ENCODE data around the gene BTN3A1.

DNA sequence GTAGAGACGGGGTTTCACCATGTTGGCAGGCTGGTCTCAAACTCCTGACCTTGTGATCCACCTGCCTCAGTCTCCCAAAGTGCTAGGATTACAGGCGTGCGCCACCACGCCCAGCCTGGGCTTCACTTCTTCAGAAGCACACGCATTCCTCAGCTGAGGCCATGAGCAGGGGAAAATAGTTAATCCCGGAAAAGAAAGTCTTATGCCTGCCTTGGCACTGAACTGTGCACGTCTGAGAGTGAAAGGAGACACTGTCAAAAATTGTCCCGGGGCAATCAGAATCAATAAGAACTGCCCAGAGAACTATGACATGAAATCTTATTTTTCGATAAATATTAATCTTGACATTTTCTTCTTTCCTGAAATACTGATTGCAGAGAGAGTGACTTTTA is 16.3 kb upstream of the BTN3A1 start:
- TF ChIP-seq, protein P1, sequence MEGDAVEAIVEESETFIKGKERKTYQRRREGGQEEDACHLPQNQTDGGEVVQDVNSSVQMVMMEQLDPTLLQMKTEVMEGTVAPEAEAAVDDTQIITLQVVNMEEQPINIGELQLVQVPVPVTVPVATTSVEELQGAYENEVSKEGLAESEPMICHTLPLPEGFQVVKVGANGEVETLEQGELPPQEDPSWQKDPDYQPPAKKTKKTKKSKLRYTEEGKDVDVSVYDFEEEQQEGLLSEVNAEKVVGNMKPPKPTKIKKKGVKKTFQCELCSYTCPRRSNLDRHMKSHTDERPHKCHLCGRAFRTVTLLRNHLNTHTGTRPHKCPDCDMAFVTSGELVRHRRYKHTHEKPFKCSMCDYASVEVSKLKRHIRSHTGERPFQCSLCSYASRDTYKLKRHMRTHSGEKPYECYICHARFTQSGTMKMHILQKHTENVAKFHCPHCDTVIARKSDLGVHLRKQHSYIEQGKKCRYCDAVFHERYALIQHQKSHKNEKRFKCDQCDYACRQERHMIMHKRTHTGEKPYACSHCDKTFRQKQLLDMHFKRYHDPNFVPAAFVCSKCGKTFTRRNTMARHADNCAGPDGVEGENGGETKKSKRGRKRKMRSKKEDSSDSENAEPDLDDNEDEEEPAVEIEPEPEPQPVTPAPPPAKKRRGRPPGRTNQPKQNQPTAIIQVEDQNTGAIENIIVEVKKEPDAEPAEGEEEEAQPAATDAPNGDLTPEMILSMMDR (IDR thresholded peaks at IDR 0.05) = no peak
- TF ChIP-seq POLR2A (IDR thresholded peaks at IDR 0.05) (no peak), POLR2AphosphoS5 (IDR thresholded peaks at IDR 0.05) (no peak)
